Spleen (tissue), 11 donors: Measurements from ENCODE around the gene OR51B4. TPM values are rescaled to one million over a fixed set of nuclear protein-coding genes. Genes with fewer than 3 reads are reported as not detected.
"Not testable (repeated sequence)": the region's sequence is repeated elsewhere in the genome, so short reads cannot be mapped to it uniquely, and the experiment has no call there.

Source experiments
- DNase-seq: peaks from one replicate; pipeline ENCODE4 v3.0.0-alpha.2; 2020
- H3K27ac ChIP-seq, 8 donors: fragments of 200-600 bp; sonication (generic) in 7 of 8; 1 replicate in 4 of 8; 2 replicates in 4 of 8; pipeline versions ENCODE4 v1.5.0 to v1.8.0; 2016 to 2021; ENCODE audit warnings: inconsistent platforms in 4 of 8, mild to moderate bottlenecking in 4 of 8, moderate library complexity in 1 of 8
- H3K27me3 ChIP-seq, 7 donors: fragments of 200-600 bp; sonication (generic) in 6 of 7; replicated peaks in 1 of 7; 1 replicate in 4 of 7; 2 replicates in 3 of 7; pipeline versions ENCODE4 v1.5.0 to v1.8.0; 2016 to 2021; ENCODE audit warnings: inconsistent platforms in 3 of 7, mild to moderate bottlenecking in 1 of 7
- H3K36me3 ChIP-seq, 6 donors: fragments of 200-600 bp; sonication (generic) in 5 of 6; 1 replicate in 4 of 6; 2 replicates in 2 of 6; pipeline versions ENCODE4 v1.5.0 to v1.8.0; 2016 to 2021; ENCODE audit warnings: inconsistent platforms in 2 of 6
- H3K4me1 ChIP-seq, 6 donors: fragments of 200-600 bp; sonication (generic) in 5 of 6; 1 replicate in 3 of 6; 2 replicates in 3 of 6; pipeline versions ENCODE4 v1.5.0 to v1.8.0; 2016 to 2021; ENCODE audit warnings: inconsistent platforms in 3 of 6
- H3K4me3 ChIP-seq, 8 donors: fragments of 200-600 bp; sonication (generic) in 7 of 8; 1 replicate in 4 of 8; 2 replicates in 4 of 8; pipeline versions ENCODE4 v1.5.0 to v1.8.0; 2016 to 2021; ENCODE audit warnings: inconsistent platforms in 4 of 8, mild to moderate bottlenecking in 4 of 8, moderate library complexity in 2 of 8
- H3K9me3 ChIP-seq, 8 donors: fragments of 200-600 bp; sonication (generic) in 7 of 8; 1 replicate in 4 of 8; 2 replicates in 4 of 8; pipeline versions ENCODE4 v1.5.0 to v1.8.0; 2016 to 2021; ENCODE audit warnings: inconsistent platforms in 4 of 8
- CTCF ChIP-seq, 11 experiments: fragments of 200-600 bp in 7 of 11; fragments of 450-650 bp in 4 of 11; sonication (generic) in 4 of 11; IDR thresholded peaks in 8 of 11; conservative IDR thresholded peaks in 3 of 11; 1 replicate in 7 of 11; 2 replicates in 4 of 11; pipeline versions ENCODE4 v1.4.0 to v1.8.0; 2016 to 2021; ENCODE audit warnings: antibody characterized with exemption in 11 of 11, inconsistent platforms in 4 of 11, mild to moderate bottlenecking in 1 of 11
- POLR2A ChIP-seq, 3 donors: fragments of 450-650 bp; IDR thresholded peaks; one replicate each; pipeline ENCODE4 v1.5.1; 2017; ENCODE audit warnings: antibody characterized with exemption in 3 of 3, mild to moderate bottlenecking in 1 of 3
- POLR2AphosphoS5 ChIP-seq, 3 donors: sonication (generic); formaldehyde crosslinking; IDR thresholded peaks; one replicate each; pipeline ENCODE4 v1.5.1; 2017; ENCODE audit warnings: antibody characterized with exemption in 3 of 3
- WGBS, 5 donors: extraction: QIAGEN DNeasy Blood & Tissue Kit in 3 of 5; methylation state at CpG; one replicate each; pipeline versions ENCODE4 v1.1.5 to v1.1.7; 2013 to 2018; 5-methylcytosine and 5-hydroxymethylcytosine counted together
- intact Hi-C: fragments of 100-400 bp; cut with DNase I; formaldehyde crosslinking; loops from one replicate; pipeline ENCODE4 v1.15.0; 2023; ENCODE audit warnings: low total_unique reads
- polyA plus RNA-seq, 3 donors: library from polyadenylated mRNA; stranded (reverse); fragments of 200-250 nt; gene quantifications; one replicate each; pipeline ENCODE4 v1.2.1, GENCODE V29; 2013
- total RNA-seq, 7 donors: library from RNA; depleted of rRNA in 3 of 7; stranded (reverse); fragments of >200 nt in 3 of 7; fragmentation: NEBNext Ultra II Directional in 4 of 7; extraction: Animal tissue kit (Norgen Biotek cat#: 25700) in 4 of 7; gene quantifications; one replicate each; pipeline versions ENCODE4 v1.1.0 to v1.2.1, GENCODE V29; 2016 to 2021
- donor health status: healthy with polysubstance abuse.
- donor health status: DM: no; HTN: no; CAD: no; lungs with moderate emphysema.
- donor health status: DM: no; HTN: no; CAD: no.
- donor health status: Bipolar disorder and iron deficiency.
- donor health status: healthy.
- donor health status: DM: no; HTN: no; CAD: no.
- donor health status: DM: yes; HTN: yes; CAD: no.

OR51B4 gene
- total and polyA plus RNA-seq, 10 donors: not detected

GRCh38 chr11:5300251-5300650, 1.5 kb downstream of the OR51B4 start:
- H3K27me3 ChIP-seq: no peaks in the 10 kb centered on the region

DNA sequence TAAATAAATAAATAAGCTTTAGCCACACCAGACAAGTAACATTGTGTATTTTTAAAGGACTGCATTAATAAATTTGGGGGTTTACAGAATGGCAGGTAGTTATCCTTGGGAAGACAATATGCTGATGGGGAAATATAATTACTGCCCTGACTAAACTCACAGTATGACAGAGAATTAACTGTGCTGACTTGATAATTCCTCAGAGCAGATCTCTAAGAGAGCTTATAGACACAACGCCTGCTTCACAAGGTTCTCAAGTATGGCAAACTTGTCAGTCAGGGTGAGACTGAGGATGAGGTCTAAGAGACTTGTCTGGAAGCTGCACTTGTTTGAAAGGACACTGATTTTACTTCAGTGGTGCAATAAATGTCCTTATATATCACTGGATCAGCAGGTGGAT, 3.3 kb downstream of the OR51B4 start:
- Histone ChIP-seq H3K9me3 (no peaks in the 10 kb centered on the region), H3K4me3 (no peak overlapping the region), H3K36me3 (no peaks in the 10 kb centered on the region), H3K4me1 (no peaks in the 10 kb centered on the region), H3K27me3 (no peaks in the 10 kb centered on the region), H3K27ac (no peak overlapping the region)
- no peak for TF ChIP-seq POLR2AphosphoS5 (IDR thresholded peaks at IDR 0.05)
- no peak for TF ChIP-seq POLR2A (IDR thresholded peaks at IDR 0.05)
- TF ChIP-seq CTCF (IDR thresholded peaks at IDR 0.05 in 8 of 11, conservative IDR thresholded peaks at IDR 0.05 in 3 of 11): no peak
- DNase-seq: no peak
- 0 to 89% (median 76%) methylated on average over 1 of the region's 1 CpG for WGBS, 5 donors
- intact Hi-C loops: no loop called here

More at GRCh38 chr11:5300251-5300650, 1.5 kb downstream of the OR51B4 start:
- 70 to 90% (median 78%) methylated on average over 3 of the region's 3 CpGs for WGBS, 5 donors
- H3K27ac ChIP-seq: no peak overlapping the region
- DNase-seq: no peak
- no peaks in the 10 kb centered on the region for H3K36me3 ChIP-seq
- TF ChIP-seq POLR2AphosphoS5 (IDR thresholded peaks at IDR 0.05) (no peak), POLR2A (IDR thresholded peaks at IDR 0.05) (no peak), CTCF (IDR thresholded peaks at IDR 0.05 in 8 of 11, conservative IDR thresholded peaks at IDR 0.05 in 3 of 11) (no peak)
- H3K9me3 ChIP-seq: no peaks in the 10 kb centered on the region
- intact Hi-C loops: no loop called here
- no peaks in the 10 kb centered on the region for H3K4me1 ChIP-seq
- H3K4me3 ChIP-seq: no peak overlapping the region

- no peaks in the 10 kb centered on the region for H3K4me1 ChIP-seq
- H3K27ac ChIP-seq: no peak overlapping the region
- no peak overlapping the region for H3K4me3 ChIP-seq
- no peaks in the 10 kb centered on the region for H3K9me3 ChIP-seq
- TF ChIP-seq CTCF (IDR thresholded peaks at IDR 0.05 in 8 of 11, conservative IDR thresholded peaks at IDR 0.05 in 3 of 11) (no peak), POLR2AphosphoS5 (IDR thresholded peaks at IDR 0.05) (no peak), POLR2A (IDR thresholded peaks at IDR 0.05) (no peak)
- WGBS, 5 donors: 58 to 85% (median 69%) methylated on average over 4 of the region's 4 CpGs
- no peak for DNase-seq
- intact Hi-C loops: no loop called here
- no peaks in the 10 kb centered on the region for H3K36me3 ChIP-seq
- H3K27me3 ChIP-seq: no peaks in the 10 kb centered on the region
Measured at GRCh38 chr11:5297721-5298323, 3.9 kb downstream of the OR51B4 start.

DNA sequence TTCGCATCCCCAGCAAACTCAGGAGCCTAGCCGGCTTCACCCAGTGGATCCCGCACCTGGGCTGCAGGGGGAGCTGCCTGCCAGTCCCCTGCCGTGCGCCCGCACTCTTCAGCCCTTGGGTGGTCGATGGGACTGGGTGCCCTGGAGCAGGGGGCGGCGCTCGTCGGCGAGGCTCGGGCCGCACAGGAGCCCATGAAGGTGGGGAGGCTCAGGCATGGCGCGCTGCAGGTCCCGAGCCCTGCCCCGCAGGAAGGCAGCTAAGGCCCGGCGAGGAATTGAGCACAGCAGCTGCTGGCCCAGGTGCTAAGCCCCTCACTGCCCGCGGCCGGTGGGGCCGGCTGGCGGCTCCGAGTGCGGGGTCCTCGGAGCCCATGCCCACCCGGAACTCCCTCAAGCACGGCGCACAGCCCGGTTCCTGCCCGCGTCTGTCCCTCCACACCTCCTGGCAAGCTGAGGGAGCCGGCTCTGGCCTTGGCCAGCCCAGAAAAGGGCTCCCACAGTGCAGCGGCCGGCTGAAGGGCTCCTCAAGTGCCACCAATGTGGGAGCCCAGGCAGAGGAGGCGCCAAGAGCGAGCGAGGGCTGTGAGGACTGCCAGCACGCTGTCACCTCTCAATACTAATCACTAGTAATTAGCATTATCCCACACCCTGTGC, 7.3 kb downstream of the OR51B4 start:
- H3K27me3 ChIP-seq, H3K36me3 ChIP-seq, H3K9me3 ChIP-seq, intact Hi-C loops, DNase-seq, H3K4me3 ChIP-seq, H3K4me1 ChIP-seq, H3K27ac ChIP-seq: not testable (repeated sequence)
- WGBS, 5 donors: 91 to 97% (median 95%) methylated on average over 10 to 41 of the region's 41 CpGs
